HG02943 (cell line): Measurements from ENCODE around the gene SETD5.

Experiments used
- ATAC-seq: cut with Tn5 transposase; IDR thresholded peaks from one replicate; pipeline ENCODE4 v1.9.1; 2021; ENCODE audit warnings: mild to moderate bottlenecking, low read depth, moderate library complexity; ENCODE audit not compliant: unreplicated experiment

Gene SETD5

GRCh38 chr3:9503283-9503682 is 105.9 kb downstream of the SETD5 start:
- ATAC-seq: no peak

DNA sequence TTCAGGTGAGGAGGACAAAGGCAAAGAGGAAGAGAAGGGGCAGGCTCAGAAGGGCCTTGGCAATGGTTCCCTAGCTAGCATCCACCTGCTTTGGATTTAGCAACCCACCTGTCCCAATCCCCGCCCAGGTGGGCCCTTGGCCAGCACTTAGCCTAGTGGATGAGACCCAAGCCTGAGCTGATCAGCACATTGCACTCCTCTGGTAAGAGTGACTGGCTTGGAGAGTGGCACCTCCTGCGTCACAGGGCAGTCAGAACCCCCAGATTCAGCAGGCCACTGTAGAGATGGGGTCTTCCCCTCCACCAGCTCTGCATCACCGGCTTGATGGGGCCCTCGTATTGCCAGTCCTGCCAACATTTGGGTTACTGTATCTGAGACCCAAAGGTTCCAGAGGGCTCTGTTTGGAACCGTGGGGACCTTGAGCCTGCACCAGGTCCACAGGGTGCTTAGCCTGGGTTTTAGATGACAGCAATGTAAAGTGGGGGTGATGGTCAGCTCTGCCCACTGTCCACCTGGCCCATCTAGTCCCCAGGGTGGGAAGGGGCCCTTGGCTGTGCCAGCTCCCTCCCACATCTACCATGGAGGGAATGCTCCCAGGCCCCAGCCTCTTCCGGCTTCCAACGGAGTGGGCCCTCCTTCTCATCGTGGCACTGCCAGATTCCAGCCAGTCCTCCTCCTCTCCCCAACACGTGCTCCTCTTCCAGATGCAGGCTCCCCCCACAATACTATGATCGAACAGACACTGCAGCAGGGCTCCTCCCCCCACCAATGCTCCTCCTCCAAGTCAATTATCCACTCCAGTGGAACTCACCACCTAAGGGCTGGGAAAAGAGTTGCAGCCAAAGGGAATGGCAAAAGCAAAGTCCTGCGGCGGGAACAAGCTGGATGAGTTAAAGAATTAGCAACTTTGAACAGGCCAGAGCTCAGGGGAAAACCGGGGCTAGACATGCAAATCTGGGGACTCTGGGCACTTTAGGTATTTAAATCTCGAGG is 110.5 kb downstream of the SETD5 start:
- no peak for ATAC-seq

DNA sequence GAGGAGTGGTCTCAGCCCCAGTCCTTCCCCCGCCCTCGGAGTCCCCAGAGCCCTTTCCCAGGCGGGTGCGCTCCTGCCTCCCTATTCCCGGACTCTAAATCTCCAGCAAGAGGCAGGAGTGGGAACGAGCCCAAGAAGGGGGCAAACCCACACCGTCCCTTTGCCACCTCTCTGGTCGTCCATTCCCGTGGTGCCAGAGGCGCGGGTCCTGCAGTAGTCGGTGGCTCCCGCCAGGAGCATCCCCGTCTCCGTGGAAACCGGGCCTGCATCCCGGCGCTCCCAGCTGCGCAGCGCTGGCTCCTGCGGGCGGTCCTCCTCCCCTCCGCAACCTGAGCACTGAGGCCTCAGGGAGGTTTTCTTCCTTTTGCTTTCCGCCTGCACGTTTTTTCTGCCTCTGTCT is 111.4 kb downstream of the SETD5 start:
- ATAC-seq: no peak

DNA sequence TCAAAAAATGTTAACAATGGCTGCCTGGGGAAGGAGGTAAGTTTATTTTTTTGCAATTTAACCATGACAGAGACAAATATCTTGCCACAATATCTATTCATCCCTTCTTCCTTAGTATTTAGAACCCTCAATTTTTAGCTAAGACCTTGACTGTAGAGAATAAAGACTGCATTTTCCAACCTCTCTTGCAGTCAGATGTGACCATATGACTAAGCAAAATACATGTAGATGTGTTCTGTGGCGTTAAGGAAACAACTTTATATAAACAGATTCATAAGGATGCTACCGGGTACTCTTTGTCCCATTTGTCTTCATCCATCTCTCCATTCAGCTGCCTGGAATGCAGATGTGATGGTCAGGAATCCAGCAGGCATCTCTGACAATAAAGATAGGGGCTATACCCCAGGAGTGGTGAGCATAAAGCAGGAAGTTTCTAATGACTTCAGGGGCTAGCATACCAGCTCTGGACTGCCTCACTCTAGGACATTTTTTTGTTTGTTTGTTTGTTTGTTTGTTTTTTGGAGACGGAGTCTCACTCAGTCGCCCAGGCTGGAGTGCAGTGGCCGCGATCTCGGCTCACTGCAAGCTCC is 115.1 kb downstream of the SETD5 start:
- ATAC-seq: no peak

DNA sequence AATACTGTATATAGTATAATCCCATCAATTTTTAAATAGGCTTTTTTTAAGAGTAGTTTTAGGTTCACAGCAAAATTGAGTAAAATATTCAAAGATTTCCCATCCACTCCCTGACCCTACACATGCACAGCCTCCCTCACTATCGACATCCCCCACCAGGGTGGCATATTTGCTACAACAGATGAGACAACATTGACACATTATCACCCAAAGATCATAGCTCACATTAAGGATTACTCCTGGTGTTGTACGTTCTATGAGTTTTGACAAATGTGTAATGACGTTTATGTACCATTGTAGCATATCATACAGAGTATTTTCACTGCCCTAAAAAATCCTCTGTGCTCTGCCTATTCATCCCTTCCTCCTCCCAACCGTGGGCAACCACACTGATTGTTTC is 116.9 kb downstream of the SETD5 start:
- ATAC-seq: no peak

- no peak for ATAC-seq
Observed at GRCh38 chr3:9514956-9515355, 117.5 kb downstream of the SETD5 start.

GRCh38 chr3:9525078-9525477 is 127.7 kb downstream of the SETD5 start:
- no peak for ATAC-seq
